Mesenteric fat pad (tissue), 1 donor: ENCODE measurements around the gene RXRB. TPM values are rescaled to one million over a fixed set of nuclear protein-coding genes. Genes with fewer than 3 reads are reported as not detected.

Source experiments
- DNase-seq: peaks from one replicate; pipeline ENCODE4 v3.0.0-alpha.2; 2020; ENCODE audit warnings: low spot score
- total RNA-seq: library from RNA; stranded (reverse); fragmentation: NEBNext Ultra II Directional; extraction: Animal tissue kit (Norgen Biotek cat#: 25700); gene quantifications from one replicate; pipeline ENCODE4 v1.2.1, GENCODE V29; 2021
- donor health status: DM: yes; HTN: yes; CAD: no.

RXRB gene
- total RNA-seq, 1 donor from 2014 or later, result 35.8 TPM

DNA sequence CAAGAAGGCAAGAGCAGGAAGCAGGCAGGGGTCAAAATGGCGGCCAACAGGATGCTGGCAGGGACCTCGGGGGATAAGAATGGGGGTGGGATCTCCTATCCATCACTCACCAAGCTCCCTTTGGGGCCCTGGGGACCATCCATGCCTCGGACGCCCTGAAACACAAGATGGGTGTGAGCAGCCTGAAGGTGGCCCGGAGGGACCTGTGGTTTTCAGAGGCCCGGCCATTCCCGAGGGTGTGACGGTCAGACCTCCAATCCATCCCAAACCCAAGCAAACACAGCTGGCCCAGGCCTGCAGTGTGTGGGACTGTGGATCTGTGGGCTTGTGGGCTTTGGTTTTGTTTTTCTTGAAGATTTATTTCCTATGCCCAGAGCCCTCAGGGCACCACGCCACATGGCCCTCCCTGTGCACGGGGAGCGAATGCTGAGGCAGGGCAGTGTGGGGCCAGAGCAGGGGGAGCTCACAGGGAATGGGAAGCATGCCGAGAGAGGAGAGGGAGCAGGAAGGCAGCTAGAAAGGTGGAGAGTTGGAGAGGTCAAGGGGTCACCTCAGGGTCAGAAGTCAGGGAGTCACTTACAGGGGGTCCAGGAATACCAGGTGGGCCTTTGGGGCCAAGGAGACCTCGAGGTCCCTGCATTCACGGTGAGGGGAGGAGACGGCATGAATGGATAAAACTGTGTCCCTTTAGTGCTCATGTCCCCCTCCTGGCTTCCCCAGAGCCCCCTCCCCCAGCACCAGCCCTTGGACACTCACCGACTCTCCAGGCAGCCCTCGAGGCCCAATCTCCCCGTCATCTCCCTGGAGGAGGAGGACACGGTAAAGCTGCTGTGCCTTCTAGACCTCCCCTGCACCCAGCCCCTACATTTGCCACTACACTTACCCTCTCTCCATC is 22.7 kb downstream of the RXRB start:
- DNase-seq, result no peak

DNA sequence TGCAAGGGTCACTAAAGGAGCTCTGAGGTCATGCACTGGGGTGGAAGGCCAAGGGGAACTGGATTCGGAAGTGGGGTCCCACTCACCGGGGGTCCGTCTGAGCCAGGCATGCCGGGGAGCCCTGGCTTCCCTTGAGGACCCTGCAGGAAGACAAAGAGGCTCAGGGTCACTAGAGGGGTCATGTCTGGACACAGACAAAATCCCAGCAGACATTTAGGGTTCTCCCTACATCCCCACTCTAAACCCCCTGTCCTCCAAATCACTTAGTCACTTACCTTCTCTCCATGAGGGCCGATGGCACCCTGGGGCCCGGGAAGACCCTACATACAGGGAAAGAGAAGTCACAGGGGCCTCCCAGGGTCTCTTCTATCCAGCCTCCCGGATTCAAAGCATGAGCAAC is 23.6 kb downstream of the RXRB start:
- DNase-seq, result no peak

DNA sequence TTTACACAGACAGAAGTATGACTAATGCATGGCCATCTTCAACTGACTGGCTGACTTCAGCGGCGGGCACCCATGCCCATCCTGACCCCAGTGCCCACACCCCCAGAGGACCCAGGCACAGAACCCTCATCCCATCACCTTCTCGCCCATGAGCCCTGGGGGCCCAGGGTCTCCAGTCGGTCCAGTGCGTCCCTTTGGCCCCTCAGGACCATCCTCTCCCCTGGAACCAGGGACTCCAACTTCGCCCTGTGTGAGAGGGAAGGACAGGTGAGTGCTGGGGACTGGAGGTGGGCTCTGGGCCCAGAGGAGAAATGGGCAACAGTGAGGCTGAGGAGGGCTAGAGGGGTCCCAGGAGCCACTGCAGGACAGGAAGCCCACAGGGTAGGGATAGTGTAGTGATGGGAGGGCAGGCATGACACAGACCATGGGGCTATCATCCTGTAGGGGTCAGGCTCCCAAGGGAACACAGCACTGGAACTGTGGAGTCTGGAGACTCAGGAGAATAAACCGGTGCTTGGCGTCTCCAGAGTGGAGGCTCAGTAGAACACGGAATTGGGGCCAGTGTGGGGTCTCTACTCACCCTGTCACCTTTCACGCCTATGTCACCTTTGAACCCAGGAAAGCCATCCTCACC is 24.9 kb downstream of the RXRB start:
- no peak for DNase-seq

DNA sequence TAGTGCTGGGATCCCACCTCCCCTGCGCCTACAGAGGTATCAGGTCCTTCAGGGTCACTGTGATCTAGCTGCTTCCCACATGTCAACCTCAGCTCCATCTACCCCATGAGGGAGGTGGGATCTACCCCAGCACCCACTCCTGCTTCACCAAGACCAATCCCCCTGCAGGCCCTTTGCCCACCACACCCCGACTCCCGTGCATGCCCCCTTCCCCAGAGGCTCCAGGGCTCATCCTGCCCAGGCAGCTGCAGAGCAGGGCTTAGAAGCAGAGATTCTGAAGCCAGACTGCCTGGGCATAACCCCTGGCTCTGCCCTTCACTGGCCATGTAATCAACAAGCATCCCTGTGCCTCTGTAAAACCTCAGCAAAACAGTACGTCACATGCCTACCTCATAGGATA is 25.7 kb downstream of the RXRB start:
- DNase-seq, result no peak

DNA sequence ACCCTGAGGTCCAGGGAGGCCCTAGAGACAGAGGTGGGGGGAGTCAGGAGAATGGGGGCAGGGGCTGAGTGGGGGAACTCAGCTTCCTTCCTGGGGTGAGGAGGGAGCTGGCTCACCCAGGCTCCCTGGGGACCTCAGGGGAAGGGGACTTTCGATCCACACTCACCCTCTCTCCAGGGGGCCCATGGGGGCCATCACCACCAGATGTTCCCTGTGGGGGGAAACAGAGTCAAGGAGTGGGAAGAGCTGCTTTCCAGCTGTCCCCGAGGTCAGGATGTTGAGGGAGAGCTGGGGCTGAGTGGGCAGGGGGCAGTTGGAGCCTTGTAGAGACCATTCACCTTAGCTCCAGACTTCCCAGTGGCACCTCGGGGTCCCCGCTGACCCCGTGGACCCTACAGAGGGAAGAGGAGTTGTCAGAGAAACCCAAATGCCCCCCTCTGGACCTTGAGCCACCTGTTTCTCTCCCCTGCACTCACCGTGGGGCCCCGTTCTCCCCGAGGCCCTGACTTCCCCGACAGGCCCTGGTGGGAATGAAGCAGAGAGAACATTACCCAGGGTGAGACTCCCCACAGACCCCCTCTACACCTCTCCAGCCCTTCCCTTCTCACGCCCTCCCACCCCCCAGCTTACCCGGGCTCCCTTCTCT is 26.8 kb downstream of the RXRB start:
- no peak for DNase-seq

DNA sequence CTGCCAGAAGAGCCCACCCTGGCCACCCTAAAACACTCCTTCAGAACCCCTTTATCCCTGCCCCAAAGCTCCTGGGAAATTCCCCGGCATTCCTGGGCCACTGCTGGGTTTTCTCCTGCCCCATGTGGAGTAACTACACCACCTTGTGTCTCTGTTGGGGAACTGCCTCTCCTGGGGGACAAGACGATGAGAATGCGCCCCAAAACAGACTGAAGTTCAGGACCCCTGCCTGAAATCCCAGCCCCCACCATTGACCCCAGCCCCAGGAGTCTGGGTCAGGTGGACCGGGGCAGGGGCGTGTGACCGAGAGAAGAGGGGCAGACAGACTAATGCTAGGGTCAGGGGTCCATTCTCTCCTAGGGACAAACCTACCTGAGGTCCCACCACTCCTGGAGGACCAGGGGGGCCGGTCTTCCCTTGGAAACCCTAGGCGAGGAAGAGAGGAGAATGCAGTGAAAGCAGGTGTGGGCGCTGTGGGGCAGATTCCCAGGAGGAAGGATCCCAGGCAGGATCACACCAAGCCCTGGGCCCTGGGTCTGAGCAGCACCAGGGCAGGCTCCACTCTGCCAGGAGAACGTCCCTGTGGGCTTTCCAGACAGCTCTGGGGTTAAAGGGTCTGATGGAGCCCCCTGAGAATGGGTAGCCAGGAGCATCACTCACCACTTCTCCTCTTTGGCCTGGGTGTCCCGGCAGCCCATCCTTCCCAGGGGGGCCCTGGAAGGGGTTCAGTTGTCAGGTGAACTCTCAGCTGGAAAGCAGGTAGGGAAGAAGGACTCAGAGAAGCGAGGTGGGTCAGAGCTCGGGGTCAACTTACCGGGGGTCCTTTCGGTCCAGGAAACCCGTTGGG is 27.6 kb downstream of the RXRB start:
- DNase-seq, result no peak

DNA sequence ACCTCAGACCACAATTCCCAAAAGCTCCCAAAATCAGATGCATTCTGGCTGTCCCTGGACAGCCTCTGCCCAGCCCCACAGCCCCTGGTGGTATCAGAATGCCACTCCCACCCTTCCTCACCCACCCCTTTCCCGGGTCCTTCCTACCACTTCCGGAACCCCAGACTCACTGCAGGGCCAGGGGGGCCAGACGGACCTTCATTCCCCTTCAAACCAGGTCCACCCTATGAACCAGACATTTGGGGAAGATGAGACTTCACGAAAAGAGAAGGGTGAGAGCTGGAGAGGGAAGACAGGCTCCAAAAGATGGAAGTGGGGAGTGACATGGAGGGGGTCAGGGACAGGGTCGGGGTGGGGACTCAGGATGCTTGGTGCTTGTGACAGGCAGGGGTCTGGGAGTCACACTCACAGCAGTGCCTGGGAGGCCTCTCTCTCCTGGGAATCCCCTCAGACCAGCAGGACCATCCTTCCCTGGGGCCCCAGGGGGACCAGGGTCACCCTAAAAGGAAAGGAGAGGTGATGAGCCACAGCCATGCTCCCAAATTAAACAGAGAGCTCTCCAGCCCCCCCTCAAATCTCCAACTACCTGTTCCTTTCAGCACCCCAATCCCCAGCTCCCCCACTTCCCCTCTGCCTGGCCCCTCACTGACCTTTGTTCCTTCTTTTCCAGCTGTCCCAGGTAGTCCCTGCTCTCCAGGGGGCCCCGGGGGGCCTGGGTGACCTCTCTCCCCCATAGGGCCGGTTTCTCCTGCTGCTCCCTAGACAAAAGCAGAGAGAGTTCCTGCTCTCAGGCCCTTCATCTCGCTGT is 28.4 kb downstream of the RXRB start:
- DNase-seq, result no peak

DNA sequence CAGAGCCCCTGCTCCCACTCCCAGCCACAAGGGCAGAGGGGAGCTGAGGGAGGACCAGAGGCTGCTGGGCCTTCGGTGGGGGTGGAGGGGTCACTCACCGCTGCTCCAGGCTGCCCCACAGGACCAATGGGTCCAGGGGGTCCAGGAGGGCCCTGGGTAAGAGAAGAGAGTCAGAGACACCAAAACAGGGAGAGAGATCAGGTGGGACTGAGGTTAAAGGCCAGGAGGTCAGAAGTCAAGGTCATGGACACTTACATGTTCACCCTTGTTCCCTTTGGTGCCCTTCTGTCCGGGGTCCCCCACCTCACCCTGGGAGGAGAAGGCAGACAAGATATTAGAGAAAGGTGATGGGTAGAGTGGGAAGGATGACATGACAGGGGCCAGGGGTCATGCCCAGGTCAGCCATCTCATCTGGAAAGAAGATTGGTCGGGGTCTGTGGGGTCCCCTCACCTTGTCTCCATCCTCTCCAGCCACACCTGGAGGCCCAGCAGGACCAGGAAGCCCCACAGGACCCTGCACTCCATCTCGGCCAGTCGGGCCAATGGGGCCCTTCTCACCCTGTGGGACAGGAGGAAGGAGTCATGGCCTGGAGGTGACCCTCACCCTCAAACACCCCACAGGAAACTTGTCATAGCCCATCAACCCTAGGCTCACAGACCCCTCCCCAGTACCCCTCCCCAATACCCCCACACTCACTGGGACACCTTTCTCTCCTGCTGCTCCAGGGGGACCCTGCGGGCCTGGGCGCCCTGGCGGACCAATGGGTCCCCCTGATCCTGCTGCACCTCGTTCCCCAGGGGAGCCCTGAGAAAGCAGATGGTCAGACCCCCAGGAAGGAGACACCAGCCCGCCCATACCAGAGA is 29.2 kb downstream of the RXRB start:
- no peak for DNase-seq

DNA sequence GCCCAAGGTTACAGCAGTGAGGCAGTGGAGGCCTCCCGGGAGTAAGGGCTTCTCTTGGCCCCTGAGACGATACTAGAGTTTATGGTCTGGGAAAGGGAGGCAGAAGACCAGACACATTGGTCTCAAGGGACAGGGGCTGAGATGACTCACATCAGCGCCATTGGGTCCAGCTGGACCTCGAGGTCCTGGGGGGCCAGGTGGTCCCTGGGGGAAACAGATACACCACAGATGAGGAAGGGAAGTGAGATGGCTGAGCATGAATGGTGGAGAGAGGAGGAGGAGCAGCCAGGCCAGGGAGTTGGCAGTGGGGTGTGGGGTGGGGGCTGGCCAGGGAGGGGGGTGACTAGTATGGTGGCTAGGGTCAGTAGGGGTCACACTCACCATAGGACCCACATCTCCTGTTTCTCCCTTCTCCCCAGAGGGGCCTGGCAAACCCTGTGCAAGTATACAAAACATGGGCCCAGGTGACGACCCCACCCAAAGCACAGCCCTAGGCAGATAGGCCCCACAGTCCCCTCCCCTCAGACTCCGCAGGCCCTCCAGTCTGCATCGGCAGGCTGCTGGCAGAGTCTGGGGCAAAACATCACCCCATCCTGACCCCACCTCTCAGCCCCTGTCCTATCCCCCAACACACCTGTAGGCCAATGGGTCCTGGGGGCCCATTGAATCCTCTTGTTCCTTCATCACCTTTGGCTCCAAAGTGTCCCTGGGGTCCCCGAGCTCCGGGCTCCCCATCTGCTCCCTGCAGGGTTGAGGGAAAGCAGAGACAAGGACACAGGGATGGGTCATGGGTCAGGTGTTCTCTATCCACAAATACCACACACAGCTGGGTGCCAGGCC is 30.1 kb downstream of the RXRB start:
- no peak for DNase-seq

DNA sequence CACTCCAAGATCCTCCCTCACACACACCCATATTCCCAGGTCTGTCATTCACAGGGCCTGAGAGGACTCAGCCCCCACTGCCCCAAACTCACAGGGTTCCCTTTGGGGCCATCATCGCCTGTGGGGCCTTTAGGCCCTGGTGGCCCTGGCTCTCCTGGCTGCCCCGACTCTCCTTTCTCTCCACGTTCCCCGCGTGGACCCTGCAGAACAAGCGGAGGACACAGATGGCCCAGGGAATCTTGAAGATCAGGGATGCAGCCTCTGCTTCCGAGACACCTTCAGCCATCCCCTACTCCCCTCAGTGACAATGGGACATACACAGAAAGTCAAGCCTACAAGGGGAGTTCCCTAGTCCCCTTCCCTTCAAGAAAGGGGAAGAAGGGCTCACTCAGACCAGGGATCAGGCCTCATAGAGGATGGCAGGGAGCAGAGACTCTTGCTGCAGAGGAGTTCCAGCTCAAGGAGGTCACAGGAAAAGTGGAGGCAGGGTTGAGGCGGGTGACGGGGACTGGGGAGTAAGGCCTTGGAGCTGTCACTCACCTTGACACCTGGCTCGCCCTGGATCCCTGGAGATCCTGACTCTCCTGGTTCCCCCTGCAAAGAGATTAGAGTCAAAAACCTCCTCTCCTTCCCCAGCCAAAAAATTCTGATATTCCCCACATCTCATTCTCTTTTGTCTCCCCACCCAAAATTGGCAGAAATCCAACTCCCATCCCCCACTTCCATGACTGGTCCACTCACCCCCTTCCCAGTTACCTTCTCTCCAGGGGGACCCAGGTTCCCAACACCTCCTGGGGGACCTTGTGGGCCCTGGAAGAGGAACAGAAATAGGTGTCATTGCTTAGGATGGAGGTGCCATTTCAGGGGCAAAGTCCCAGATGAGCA is 30.9 kb downstream of the RXRB start:
- no peak for DNase-seq

DNA sequence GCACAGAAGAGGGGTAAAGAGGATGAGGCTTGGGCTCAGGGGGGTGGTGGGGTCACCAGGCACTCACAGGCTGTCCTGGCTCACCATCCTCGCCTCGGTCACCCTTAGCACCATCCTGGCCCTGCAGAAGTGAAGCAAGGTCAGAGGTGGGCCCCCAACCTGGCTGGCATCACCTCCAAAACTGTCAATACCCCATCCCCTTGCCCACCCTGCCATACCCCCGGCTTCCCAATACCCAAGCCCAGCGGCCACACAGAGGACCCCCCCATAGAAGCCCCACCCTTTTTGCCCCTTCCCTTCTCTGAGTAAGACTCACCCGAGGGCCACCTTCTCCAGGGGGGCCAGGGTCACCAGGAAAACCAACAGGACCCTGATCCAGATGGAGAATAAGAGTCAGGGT is 31.8 kb downstream of the RXRB start:
- no peak for DNase-seq

DNA sequence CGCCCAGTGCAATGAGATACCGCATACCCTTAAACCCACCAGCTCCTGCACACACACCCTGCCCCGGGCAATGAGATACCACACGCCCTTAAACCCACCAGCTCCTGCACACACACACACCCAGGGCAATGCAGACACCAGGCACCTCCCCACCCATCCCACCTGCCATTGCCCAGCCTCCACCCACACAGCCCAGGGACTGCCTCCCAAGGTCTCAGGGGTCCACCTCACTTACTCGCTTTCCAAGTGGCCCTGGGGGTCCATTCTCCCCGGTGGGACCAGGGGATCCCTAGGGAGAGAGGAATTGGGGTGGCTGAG is 32.2 kb downstream of the RXRB start:
- no peak for DNase-seq

DNA sequence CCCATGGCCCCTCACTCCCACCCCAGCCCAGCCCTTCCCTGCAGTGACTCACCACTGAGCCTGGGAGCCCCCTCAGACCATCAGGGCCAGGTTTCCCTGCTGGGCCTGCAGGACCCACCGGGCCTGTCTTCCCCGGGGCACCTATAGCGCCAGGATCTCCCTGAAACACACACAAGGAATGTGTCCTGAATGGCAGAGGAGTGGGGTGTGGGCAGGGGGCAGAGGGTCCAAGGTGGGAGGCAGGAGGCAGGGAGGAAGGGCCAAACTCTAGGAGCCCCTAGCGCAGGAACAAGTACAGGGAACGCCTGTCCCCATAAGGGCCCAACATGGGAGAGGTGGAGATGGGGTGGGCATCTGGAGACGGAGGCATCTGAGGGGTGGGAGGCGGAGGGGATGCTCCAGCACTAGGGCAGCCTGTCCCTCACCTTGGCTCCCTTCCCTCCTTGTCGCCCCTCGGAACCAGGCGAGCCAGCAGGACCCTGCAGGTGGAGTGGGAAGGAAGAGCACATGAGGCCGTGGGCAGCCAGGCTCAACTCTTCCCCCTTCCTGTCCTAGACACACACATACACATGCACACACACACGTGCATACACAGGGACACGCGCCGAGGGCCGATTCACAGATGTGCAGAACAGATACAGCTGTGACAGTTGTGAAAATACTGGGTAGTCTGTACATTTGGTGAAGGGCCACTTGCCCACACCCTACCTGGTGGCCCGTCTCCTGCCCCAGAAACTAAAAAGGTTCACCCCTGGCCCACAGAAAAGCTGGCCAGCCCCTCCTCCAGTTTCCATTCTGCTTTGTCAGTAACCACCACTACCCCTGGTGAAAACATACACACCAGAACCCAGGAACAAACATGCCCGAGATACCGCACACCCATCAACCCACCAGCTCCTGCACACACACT is 32.8 kb downstream of the RXRB start:
- no peak for DNase-seq

DNA sequence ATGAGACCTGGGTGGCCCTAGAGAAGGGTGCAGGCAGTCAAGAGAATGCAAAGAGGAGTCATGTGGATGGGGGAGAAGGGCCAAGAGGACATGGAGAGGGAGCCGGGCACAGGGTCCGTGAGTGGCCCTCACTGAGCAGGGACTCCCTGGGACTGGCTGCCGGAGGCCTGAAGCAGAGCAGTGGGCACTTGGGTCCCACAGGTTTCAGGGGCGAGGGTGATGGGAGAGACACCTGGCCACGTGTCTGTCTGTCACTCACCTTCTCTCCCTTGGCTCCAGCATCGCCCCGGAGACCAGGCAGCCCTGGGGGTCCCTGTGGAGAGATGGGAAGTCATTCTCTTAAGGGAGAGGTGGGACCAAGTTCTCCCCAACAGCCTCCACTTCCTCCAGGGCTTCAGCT is 33.7 kb downstream of the RXRB start:
- DNase-seq, result no peak

DNA sequence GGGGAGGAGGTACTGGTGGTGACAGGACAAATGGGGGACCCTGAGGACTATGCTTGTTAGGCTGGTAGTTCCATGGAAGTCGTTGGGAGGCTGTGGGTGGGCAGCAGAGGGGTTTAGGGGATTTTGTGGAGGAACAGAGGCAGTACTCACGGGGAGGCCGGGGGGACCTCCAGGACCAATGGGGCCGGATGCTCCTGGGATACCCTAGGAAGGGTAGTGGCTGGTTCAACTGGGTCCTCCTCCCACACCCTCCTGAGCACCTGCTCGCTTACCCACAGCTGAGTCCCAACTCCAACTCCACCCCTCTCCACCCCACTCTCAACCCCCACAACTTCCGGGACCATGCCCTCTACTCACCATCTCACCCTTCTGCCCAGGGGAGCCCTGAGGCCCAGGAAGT is 34.1 kb downstream of the RXRB start:
- no peak for DNase-seq

DNA sequence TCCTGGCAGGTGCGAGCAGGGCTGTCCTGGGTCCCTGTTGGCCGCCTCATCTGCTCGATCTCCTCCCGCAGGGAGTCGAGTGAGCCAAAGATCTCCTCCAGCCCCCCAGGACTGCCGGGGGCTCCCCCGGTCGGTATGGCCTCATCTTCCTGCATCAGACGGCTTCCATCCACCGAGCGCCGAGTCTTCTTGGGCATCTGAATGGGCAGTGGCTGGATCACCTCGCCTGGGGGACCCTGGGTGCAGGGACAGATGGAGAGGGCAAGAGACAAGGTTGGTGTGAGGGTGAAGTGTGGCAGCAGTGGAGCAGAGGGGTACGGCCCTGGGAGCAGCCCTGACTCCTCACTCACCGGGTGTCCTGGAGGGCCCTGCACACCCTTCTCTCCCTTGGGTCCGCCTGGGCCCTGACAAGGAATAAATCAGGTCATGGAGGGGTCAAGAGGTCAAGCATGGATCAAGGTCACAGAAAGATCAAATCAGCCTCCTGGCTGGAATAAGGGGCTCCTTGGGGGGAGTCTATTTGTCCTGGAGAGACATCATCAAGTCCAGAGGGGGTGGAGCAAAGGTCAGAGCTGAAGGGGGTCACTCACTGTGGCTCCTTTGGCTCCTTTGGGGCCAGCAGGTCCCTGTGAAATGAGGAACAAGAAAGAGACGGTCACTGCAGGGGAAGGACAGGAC is 34.7 kb downstream of the RXRB start:
- peak; percentile 73 for DNase-seq
